IPS-20b (cell line): Measurements from ENCODE around the gene DLX5.

Source experiments
- H3K27ac ChIP-seq: one replicate; pipeline ENCODE4 v1.5.1; 2013; ENCODE audit warnings: low read length
- H3K27me3 ChIP-seq: 2 replicates; pipeline ENCODE4 v1.6.1; 2013; ENCODE audit warnings: mild to moderate bottlenecking, low read length, inconsistent platforms; ENCODE audit not compliant: insufficient read depth
- H3K36me3 ChIP-seq: 2 replicates; pipeline ENCODE4 v1.6.1; 2013; ENCODE audit warnings: low read depth, mild to moderate bottlenecking, inconsistent platforms, low read length, moderate library complexity; ENCODE audit not compliant: insufficient read depth
- H3K4me1 ChIP-seq: 2 replicates; pipeline ENCODE4 v1.6.1; 2013; ENCODE audit warnings: mild to moderate bottlenecking, control low read depth, inconsistent platforms, low read length, moderate library complexity; ENCODE audit not compliant: insufficient read depth
- H3K4me3 ChIP-seq: 2 replicates; pipeline ENCODE4 v1.5.1; 2013; ENCODE audit warnings: mild to moderate bottlenecking, low read length, inconsistent platforms
- H3K9ac ChIP-seq: 2 replicates; pipeline ENCODE4 v1.6.1; 2013; ENCODE audit warnings: low read depth, mild to moderate bottlenecking, inconsistent platforms, low read length, moderate library complexity
- H3K9me3 ChIP-seq: 2 replicates; pipeline ENCODE4 v1.6.1; 2013; ENCODE audit warnings: mild to moderate bottlenecking, low read depth, low read length, inconsistent platforms; ENCODE audit not compliant: insufficient read depth

Gene DLX5

DNA sequence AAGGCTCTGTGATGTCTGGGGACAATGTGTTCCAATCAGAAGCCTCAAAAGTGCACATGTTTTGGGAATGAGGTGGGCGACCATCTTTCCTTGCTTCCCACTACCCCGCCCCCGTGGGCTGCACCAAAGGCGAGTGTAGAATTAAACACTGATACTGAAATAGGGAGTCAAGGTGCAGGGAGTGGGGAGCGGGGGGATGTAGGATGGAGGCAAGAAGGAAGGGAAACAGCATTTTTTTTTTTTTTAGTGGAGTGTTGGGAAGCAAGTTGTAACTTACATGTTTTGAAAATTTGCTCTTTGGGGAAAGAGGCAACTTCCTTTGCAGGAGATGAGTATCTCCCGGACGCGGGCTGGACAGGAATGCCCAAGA, 484 bp upstream of the DLX5 start:
- Histone ChIP-seq H3K9me3 (no peaks in the 10 kb centered on the region; the same call in 1 of the 2 replicates), H3K27me3 (peaks cover 82% of the 10 kb centered on the region), H3K9ac (no peak overlapping the region), H3K36me3 (no peaks in the 10 kb centered on the region), H3K4me3 (peak overlapping the region; percentile 64), H3K4me1 (peaks cover 30% of the 10 kb centered on the region), H3K27ac (no peak overlapping the region)

DNA sequence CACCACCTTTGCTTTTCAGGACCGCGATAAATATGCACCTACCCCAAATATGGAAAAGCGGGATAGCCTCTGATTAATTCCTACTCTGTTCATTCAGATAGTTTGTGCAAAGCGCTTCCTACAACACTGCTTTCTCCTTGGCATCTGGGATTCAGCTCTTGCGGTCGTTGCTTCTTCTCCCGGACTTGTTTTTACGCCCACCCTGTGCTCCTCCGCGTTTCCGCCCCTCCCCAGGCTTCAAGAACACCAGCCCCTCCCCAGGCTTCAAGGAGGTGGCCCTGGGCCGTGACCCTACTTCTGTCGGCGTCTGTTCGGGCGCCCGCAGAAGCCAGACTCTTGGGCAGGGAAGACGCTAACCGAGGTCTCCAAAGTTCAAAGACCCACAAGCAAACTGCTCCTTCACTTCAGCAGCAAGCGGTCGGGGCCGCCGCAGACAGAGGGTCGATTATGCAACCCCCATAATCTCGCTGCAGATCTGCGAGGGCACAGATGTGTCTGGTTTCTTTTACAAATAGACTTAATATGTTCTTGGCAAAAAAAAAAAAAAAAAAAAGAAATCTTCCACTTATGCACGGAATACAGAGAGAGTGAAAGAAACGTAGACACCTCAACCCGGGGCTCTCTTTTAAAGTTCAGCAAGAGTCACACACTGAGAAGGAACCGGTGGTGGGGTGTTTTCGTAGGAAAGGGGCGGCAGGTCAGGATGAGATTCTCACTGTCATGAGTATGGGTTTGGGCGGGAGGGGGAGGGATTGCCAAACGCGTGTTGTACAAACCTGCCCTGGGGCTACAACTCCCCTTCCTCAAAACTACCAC, 1.9 kb downstream of the DLX5 start:
- H3K4me1 ChIP-seq = peaks cover 30% of the 10 kb centered on the region
- no peaks in the 10 kb centered on the region; the same call in 1 of the 2 replicates for H3K9me3 ChIP-seq
- H3K9ac ChIP-seq = no peak overlapping the region
- H3K27ac ChIP-seq = no peak overlapping the region
- no peaks in the 10 kb centered on the region for H3K36me3 ChIP-seq
- H3K4me3 ChIP-seq = peak overlapping the region; percentile 64
- peaks cover 100% of the 10 kb centered on the region for H3K27me3 ChIP-seq

DNA sequence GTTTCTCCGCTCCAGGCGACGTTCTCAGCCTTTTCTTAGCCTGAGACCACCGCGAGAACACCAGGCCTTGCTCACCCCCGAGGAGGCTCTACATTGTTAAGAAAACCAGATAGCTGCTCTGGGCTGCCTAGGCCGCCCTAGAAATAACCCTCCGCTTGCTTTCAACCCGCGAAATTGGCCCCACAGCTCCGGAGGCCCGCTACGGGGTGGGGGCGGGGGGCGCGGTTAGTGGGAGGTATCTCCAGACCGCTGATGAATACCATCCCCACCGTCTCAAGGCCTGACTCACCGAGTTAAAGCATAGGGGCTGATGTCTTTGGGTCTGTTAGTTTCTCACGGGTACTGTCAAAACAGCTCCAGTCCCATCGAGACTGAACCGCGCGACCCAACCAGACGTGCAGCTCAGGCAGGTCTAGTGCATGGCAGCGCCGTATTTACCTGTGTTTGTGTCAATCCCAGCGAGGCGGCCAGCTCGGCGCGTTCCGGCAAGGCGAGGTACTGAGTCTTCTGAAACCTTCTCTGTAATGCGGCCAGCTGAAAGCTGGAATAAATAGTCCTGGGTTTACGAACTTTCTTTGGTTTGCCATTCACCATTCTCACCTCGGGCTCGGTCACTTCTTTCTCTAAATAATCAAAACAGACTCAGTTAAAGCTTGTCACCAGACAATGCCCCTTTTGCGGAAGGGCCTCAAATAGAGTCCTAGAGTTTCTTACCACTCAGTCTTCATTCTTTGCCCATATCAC, 2.7 kb downstream of the DLX5 start:
- Histone ChIP-seq H3K9ac (no peak overlapping the region), H3K27ac (no peak overlapping the region), H3K27me3 (peaks cover 100% of the 10 kb centered on the region), H3K4me1 (peaks cover 30% of the 10 kb centered on the region), H3K4me3 (peak overlapping the region; percentile 55), H3K36me3 (no peaks in the 10 kb centered on the region), H3K9me3 (peaks cover 5% of the 10 kb centered on the region; the same call in 1 of the 2 replicates)

DNA sequence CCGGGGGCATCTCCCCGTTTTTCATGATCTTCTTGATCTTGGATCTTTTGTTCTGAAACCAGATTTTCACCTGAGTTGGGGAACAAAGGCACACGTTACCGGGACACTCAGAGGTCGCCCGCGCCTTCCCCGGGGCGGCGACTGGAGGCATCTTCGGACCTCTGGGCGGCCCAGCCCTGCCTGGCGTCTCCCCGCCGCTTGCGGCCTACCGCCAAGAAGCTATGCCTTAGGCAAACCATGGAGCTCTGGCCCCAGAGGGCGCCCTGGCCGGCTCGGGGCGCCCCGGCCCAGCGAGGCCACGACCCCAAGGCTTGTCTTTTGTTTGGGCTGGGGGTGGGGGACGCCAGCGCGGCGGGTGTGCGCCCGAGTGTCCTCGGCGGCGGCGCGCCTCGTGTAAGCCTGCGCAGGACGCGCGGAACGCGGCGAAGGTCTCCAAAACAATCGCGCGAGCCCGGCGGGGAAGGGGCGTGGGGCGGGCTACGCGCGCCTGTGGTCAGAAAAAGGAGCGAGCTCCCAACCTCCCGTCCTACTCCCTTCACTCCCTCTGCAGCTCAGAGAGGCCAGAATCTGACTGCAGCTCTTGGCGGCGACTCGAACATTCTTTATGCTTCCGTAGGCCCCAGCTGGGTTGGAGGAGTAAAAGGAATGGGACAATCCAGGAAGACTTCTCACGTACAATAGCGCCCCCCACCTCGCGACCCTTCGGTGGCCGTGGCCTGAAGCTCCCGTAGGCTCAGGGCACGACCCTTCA, 3.5 kb downstream of the DLX5 start:
- Histone ChIP-seq H3K9ac (no peak overlapping the region), H3K27ac (no peak overlapping the region), H3K4me1 (peaks cover 23% of the 10 kb centered on the region), H3K27me3 (peaks cover 100% of the 10 kb centered on the region), H3K36me3 (no peaks in the 10 kb centered on the region), H3K4me3 (peak overlapping the region; percentile 55), H3K9me3 (peaks cover 5% of the 10 kb centered on the region; the same call in 1 of the 2 replicates)

DNA sequence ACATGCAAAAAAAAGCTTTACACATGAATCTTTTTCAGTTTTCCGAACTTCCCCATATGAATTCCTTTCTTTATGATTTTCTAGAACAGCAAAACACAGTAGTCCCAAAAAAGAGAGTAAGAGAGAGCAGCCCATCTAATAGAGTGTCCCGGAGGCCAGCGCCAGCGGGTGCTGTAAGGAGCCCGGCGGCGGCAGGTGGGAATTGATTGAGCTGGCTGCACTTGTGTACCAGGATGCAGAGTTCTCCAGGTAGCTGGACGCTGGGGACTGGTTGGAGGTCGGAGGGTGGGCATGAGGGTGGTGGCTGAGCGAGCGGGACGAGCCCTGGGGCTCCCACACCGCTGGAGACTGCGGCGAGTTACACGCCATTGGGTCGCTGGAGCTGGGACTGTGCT, 4.0 kb downstream of the DLX5 start:
- H3K4me3 ChIP-seq = peak overlapping the region; percentile 55
- H3K9ac ChIP-seq = no peak overlapping the region
- H3K9me3 ChIP-seq = peaks cover 5% of the 10 kb centered on the region; the same call in 1 of the 2 replicates
- H3K27me3 ChIP-seq = peaks cover 100% of the 10 kb centered on the region
- no peak overlapping the region for H3K27ac ChIP-seq
- no peaks in the 10 kb centered on the region for H3K36me3 ChIP-seq
- peaks cover 21% of the 10 kb centered on the region for H3K4me1 ChIP-seq

DNA sequence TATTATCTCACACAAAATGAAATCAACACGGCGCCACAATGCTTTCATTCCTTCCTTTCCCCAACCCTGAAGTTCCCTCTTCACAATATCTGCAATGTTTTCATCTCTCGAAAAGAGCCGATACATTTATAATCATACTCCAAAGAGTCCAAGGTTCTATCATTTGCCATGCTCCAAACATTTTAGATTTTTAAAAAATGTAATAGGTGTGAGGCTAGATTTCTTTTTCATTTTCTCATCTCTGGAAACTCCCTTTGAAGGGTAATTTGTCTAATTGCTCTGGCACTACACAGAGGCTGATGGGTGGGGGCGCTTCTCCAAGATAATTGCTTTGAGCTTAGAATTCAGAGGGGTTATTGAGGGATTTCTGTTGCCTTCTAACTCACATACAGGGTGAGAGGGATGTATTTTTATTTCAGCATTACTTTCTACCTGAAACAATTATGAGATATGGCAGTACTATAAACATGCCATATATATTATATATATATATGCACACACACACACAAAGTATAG, 4.9 kb downstream of the DLX5 start:
- Histone ChIP-seq H3K36me3 (no peaks in the 10 kb centered on the region), H3K27me3 (peaks cover 100% of the 10 kb centered on the region), H3K27ac (no peak overlapping the region), H3K9me3 (peaks cover 5% of the 10 kb centered on the region; the same call in 1 of the 2 replicates), H3K4me3 (no peak overlapping the region), H3K4me1 (peaks cover 18% of the 10 kb centered on the region), H3K9ac (no peak overlapping the region)

DNA sequence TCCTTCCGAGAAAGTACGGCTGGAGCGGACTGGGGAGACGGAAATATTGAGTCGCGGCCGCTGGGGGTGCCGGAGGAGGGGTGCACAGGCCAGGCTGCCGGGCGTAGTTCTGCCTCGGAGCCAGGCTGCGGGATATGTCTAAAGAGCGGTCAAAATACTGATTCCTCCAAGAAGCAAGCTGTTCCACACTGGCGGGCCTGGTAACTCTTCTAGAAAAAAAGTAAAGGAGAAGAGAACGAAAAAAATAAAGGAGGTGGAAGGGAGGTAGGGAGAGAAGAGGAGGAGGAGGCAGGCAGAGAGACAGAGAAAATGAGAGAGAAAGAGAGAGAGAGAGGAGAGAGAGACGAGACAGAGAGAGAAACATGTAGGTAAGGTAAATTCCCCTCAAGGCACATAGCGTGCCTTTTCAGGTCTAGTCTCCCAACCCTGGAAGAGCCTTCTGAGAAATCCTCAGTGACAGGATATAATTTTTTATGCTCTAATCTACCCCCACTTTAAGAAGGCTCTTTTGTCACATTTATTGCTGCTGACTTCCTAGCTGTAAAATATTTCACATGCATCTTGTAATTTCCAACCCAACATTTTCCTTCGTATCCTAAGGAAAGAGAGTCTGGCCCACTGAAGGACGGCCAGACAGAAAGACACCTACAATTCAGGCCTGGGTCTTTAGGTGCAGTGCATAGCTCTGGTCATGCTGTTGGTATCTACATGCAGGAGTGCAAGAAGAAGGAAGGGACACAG, 5.7 kb downstream of the DLX5 start:
- H3K4me3 ChIP-seq = no peak overlapping the region
- peaks cover 14% of the 10 kb centered on the region for H3K4me1 ChIP-seq
- H3K27ac ChIP-seq = no peak overlapping the region

DNA sequence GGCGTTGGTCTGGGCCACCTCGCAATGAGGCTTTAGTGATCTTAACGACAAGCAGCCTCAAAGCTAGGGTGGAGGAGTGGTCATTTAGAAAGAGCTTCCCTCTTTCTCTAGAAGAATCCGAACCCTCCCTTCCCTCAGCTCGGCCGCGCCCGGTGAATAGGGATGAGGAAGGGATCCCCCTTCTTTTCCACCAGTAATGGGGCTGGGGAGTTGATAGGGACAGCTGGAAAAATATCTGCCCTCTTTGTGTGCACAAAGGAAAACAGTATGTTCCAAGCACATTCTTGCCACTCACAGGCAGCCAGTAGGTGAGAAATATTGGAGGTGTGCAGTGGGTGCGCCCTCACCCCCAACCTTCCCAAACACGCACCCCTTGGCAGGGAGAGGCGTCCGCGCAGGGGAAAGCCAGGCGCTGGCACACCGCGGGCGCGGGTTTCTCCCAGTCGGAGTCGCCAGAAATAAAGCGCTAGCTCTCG, 6.5 kb downstream of the DLX5 start:
- no peak overlapping the region for H3K27ac ChIP-seq
- H3K9ac ChIP-seq = no peak overlapping the region
- peaks cover 100% of the 10 kb centered on the region for H3K27me3 ChIP-seq

More for the DNA sequence above, 5.7 kb downstream of the DLX5 start:
- Histone ChIP-seq H3K9me3 (peaks cover 5% of the 10 kb centered on the region; the same call in 1 of the 2 replicates), H3K36me3 (no peaks in the 10 kb centered on the region), H3K27me3 (peaks cover 100% of the 10 kb centered on the region), H3K9ac (no peak overlapping the region)

DNA sequence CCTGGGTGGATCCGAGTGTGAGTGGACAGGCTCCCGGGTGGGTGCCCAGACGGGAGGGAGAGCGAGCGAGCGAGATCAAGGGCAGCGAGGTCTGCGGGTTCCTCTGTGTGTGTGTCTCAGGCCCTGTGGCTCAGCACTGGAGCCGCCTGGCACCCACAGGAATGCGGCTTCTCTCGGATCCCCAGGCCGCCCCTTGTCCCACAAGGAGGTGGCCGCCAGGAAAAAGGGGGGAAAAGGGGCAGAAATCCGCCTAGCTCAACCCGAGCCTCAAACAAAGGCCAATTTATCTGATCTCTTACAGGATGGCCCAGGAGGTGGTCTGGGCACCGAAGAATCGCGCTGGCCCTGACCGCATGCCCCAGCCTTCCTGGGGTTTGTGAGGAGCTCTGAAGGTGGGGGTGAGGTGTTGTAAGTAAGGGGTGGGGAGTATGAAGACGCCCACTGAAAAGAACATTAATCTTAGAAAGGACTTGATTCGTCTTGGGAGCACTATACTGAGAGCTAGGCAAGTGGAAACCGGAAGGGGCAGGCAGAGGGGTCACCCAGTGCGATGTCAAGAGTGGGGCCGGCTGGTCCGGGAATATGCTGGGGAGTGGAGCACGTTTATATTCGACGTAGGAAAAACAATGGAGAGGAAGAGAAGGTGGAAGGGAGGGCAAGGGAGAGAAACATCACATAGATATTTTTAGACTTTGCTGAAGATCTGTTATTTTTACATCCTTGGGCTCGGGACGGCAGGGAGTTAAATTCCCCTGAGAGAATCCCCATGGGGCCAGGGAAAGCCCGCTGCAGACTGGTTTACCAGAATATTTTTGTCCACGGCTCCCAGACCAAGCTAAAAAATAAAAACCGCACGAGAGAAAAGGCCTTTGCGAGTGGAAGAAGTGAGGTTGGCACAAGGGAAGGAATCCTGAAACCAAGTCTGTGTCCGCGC, 7.2 kb downstream of the DLX5 start:
- peak overlapping the region; percentile 43 for H3K4me3 ChIP-seq
- no peaks in the 10 kb centered on the region for H3K36me3 ChIP-seq
- H3K9me3 ChIP-seq = peaks cover 5% of the 10 kb centered on the region; the same call in 1 of the 2 replicates
- H3K9ac ChIP-seq = no peak overlapping the region
- H3K27me3 ChIP-seq = peaks cover 100% of the 10 kb centered on the region
- H3K4me1 ChIP-seq = peaks cover 10% of the 10 kb centered on the region
- no peak overlapping the region for H3K27ac ChIP-seq

More for the DNA sequence above, 6.5 kb downstream of the DLX5 start:
- peaks cover 5% of the 10 kb centered on the region; the same call in 1 of the 2 replicates for H3K9me3 ChIP-seq
- no peaks in the 10 kb centered on the region for H3K36me3 ChIP-seq
- peaks cover 11% of the 10 kb centered on the region for H3K4me1 ChIP-seq
- no peak overlapping the region for H3K4me3 ChIP-seq
